Stimulated activated CD8-positive, alpha-beta memory T cell treated with anti-CD3 and anti-CD28 coated beads, Interleukin-15, amount 100 ng/mL, for 48 hours (primary cell): ENCODE results near the gene CREBBP.

ENCODE experiments used
- DNase-seq, 2 donors: peaks; one replicate each; pipeline ENCODE4 v3.0.0-alpha.2; 2020; ENCODE audit warnings: low read depth in 2 of 2

Gene CREBBP

GRCh38 chr16:3879887-3880564, 487 bp downstream of the CREBBP start:
- peak; percentile 55 to 59 for DNase-seq

- no peak for DNase-seq
These were observed 1.1 kb downstream of the CREBBP start for GRCh38 chr16:3879258-3879886.

GRCh38 chr16:3878610-3879009, 1.9 kb downstream of the CREBBP start:
- DNase-seq, result no peak

GRCh38 chr16:3876695-3877094, 3.8 kb downstream of the CREBBP start:
- DNase-seq, result no peak

- DNase-seq, result no peak
These were observed 4.4 kb downstream of the CREBBP start for GRCh38 chr16:3876160-3876559.

- no peak for DNase-seq
These were observed 5.5 kb downstream of the CREBBP start for GRCh38 chr16:3874794-3875692.

GRCh38 chr16:3874242-3874641, 6.3 kb downstream of the CREBBP start:
- DNase-seq, result no peak

- no peak for DNase-seq
These were observed 6.9 kb downstream of the CREBBP start for GRCh38 chr16:3873482-3874173.

GRCh38 chr16:3872216-3872895, 8.2 kb downstream of the CREBBP start:
- DNase-seq, result no peak

- no peak for DNase-seq
These were observed 11.5 kb downstream of the CREBBP start for GRCh38 chr16:3868967-3869366.

- no peak for DNase-seq
These were observed 12.0 kb downstream of the CREBBP start for GRCh38 chr16:3868556-3868955.

GRCh38 chr16:3866703-3867431, 13.6 kb downstream of the CREBBP start:
- DNase-seq, result no peak

GRCh38 chr16:3865241-3865640, 15.3 kb downstream of the CREBBP start:
- DNase-seq, result no peak

- no peak for DNase-seq
These were observed 16.0 kb downstream of the CREBBP start for GRCh38 chr16:3864562-3864961.

GRCh38 chr16:3863587-3863986, 16.9 kb downstream of the CREBBP start:
- DNase-seq, result no peak

GRCh38 chr16:3861808-3862451, 18.6 kb downstream of the CREBBP start:
- DNase-seq, result no peak

- no peak for DNase-seq
These were observed 20.6 kb downstream of the CREBBP start for GRCh38 chr16:3859889-3860288.

GRCh38 chr16:3858801-3859200, 21.7 kb downstream of the CREBBP start:
- no peak for DNase-seq

GRCh38 chr16:3857189-3858043, 23.1 kb downstream of the CREBBP start:
- no peak for DNase-seq
